H9 (cell line): ENCODE measurements around the gene FOXJ3. TPM values are rescaled to one million over a fixed set of nuclear protein-coding genes. Genes with fewer than 3 reads are reported as not detected.

ENCODE experiments used
- DNase-seq: peaks from one replicate; pipeline ENCODE4 v3.0.0-alpha.2; 2017
- H2AFZ ChIP-seq: one replicate; pipeline ENCODE4 v1.6.1; 2013; ENCODE audit warnings: mild to moderate bottlenecking, low read length, control low read depth, moderate library complexity
- H2AK5ac ChIP-seq: 2 replicates; pipeline ENCODE4 v1.6.1; 2013; ENCODE audit warnings: low read length, control low read depth, mixed read lengths; ENCODE audit not compliant: insufficient read length
- H2BK120ac ChIP-seq: one replicate; pipeline ENCODE4 v1.6.1; 2013; ENCODE audit warnings: low read depth, mild to moderate bottlenecking, low read length, control low read depth, inconsistent platforms; ENCODE audit not compliant: poor library complexity, severe bottlenecking
- H2BK12ac ChIP-seq: 2 replicates; pipeline ENCODE4 v1.6.1; 2013; ENCODE audit warnings: low read length, control low read depth, mixed read lengths, low read depth; ENCODE audit not compliant: insufficient read length
- H2BK15ac ChIP-seq: 2 replicates; pipeline ENCODE4 v1.6.1; 2013; ENCODE audit warnings: low read depth, low read length, control low read depth
- H2BK20ac ChIP-seq: one replicate; pipeline ENCODE4 v1.6.1; 2013; ENCODE audit warnings: low read depth, mild to moderate bottlenecking, low read length, control low read depth, inconsistent platforms; ENCODE audit not compliant: poor library complexity, severe bottlenecking
- H2BK5ac ChIP-seq: 2 replicates; pipeline ENCODE4 v1.6.1; 2013; ENCODE audit warnings: low read length, control low read depth, mixed read lengths; ENCODE audit not compliant: insufficient read length
- H3K14ac ChIP-seq: 2 replicates; pipeline ENCODE4 v1.6.1; 2013; ENCODE audit warnings: low read length, control low read depth; ENCODE audit not compliant: insufficient read depth
- H3K18ac ChIP-seq: 2 replicates; pipeline ENCODE4 v1.6.1; 2013; ENCODE audit warnings: low read depth, mild to moderate bottlenecking, mixed read lengths, low read length, control low read depth; ENCODE audit not compliant: insufficient read length
- H3K23ac ChIP-seq: 2 replicates; pipeline ENCODE4 v1.6.1; 2013; ENCODE audit warnings: low read length, control low read depth, mixed read lengths, low read depth; ENCODE audit not compliant: insufficient read length
- H3K23me2 ChIP-seq: 2 replicates; pipeline ENCODE4 v1.6.1; 2013; ENCODE audit warnings: low read depth, mild to moderate bottlenecking, mixed read lengths, low read length, control low read depth; ENCODE audit not compliant: insufficient read length, poor library complexity, severe bottlenecking
- H3K27ac ChIP-seq: 2 replicates; pipeline ENCODE4 v1.5.1; 2013; ENCODE audit warnings: low read length, control low read depth, mixed read lengths, low read depth; ENCODE audit not compliant: insufficient read length
- H3K27me3 ChIP-seq: 2 replicates; pipeline ENCODE4 v1.6.1; 2013; ENCODE audit warnings: low read length, control low read depth, inconsistent platforms; ENCODE audit not compliant: insufficient read depth
- H3K4ac ChIP-seq: 2 replicates; pipeline ENCODE4 v1.6.1; 2013; ENCODE audit warnings: low read depth, mild to moderate bottlenecking, control low read depth, inconsistent platforms, low read length, moderate library complexity
- H3K4me1 ChIP-seq: 2 replicates; pipeline ENCODE4 v1.6.1; 2013; ENCODE audit warnings: low read length, control low read depth, inconsistent platforms; ENCODE audit not compliant: insufficient read depth
- H3K4me2 ChIP-seq: 2 replicates; pipeline ENCODE4 v1.6.1; 2013; ENCODE audit warnings: low read length, control low read depth, mixed read lengths; ENCODE audit not compliant: insufficient read length, insufficient read depth
- H3K56ac ChIP-seq: 2 replicates; pipeline ENCODE4 v1.6.1; 2013; ENCODE audit warnings: low read depth, mild to moderate bottlenecking, mixed read lengths, low read length, control low read depth; ENCODE audit not compliant: insufficient read length
- H3K79me1 ChIP-seq: 2 replicates; pipeline ENCODE4 v1.6.1; 2013; ENCODE audit warnings: low read depth, mild to moderate bottlenecking, moderate library complexity, low read length, control low read depth, inconsistent platforms; ENCODE audit not compliant: insufficient read depth, poor library complexity, severe bottlenecking
- H3K79me2 ChIP-seq: 2 replicates; pipeline ENCODE4 v1.6.1; 2013; ENCODE audit warnings: low read length, control low read depth, inconsistent platforms; ENCODE audit not compliant: insufficient read depth
- H3K9ac ChIP-seq: 2 replicates; pipeline ENCODE4 v1.6.1; 2013; ENCODE audit warnings: low read length, control low read depth, mixed read lengths; ENCODE audit not compliant: insufficient read length; ENCODE audit errors: extremely low read depth
- H3K9me3 ChIP-seq: one replicate; pipeline ENCODE4 v1.6.1; 2013; ENCODE audit warnings: low read depth, low read length, inconsistent platforms; ENCODE audit not compliant: control insufficient read depth
- H3T11ph ChIP-seq: one replicate; pipeline ENCODE4 v1.6.1; 2013; ENCODE audit warnings: mild to moderate bottlenecking, low read length, control low read depth, inconsistent platforms
- H4K20me1 ChIP-seq: one replicate; pipeline ENCODE4 v1.6.1; 2013; ENCODE audit not compliant: control insufficient read depth, insufficient read length, insufficient read depth
- H4K5ac ChIP-seq: 2 replicates; pipeline ENCODE4 v1.6.1; 2013; ENCODE audit warnings: low read depth, mild to moderate bottlenecking, mixed read lengths, low read length, control low read depth; ENCODE audit not compliant: insufficient read length
- H4K8ac ChIP-seq: replicated peaks from 2 replicates; pipeline ENCODE4 v1.6.1; 2013; ENCODE audit warnings: low read length, control low read depth, mixed read lengths, low read depth; ENCODE audit not compliant: insufficient read length
- H4K91ac ChIP-seq: 2 replicates; pipeline ENCODE4 v1.6.1; 2013; ENCODE audit warnings: low read depth, mild to moderate bottlenecking, moderate library complexity, mixed read lengths, low read length, control low read depth; ENCODE audit not compliant: insufficient read length
- H3K27ac Mint-ChIP-seq, 3 experiments: 2 replicates in 2 of 3; 3 replicates in 1 of 3; pipeline ENCODE4 v1.8.0; 2020 to 2021; ENCODE audit warnings: mixed read lengths in 3 of 3, mild to moderate bottlenecking in 1 of 3, moderate library complexity in 1 of 3
- H3K27me3 Mint-ChIP-seq: 2 replicates; pipeline ENCODE4 v1.8.0; 2021; ENCODE audit warnings: low read depth, mild to moderate bottlenecking, moderate library complexity, mixed read lengths
- H3K36me3 Mint-ChIP-seq, 3 experiments: 2 replicates in 2 of 3; 3 replicates in 1 of 3; pipeline ENCODE4 v1.8.0; 2020 to 2021; ENCODE audit warnings: low read depth in 3 of 3, mixed read lengths in 3 of 3; ENCODE audit not compliant: insufficient read depth in 1 of 3
- H3K4me1 Mint-ChIP-seq, 2 experiments: 2 replicates each; pipeline ENCODE4 v1.8.0; 2020; ENCODE audit warnings: mixed read lengths in 2 of 2
- H3K4me3 Mint-ChIP-seq, 2 experiments: 2 replicates in 1 of 2; 3 replicates in 1 of 2; pipeline ENCODE4 v1.8.0; 2020 to 2021; ENCODE audit warnings: mild to moderate bottlenecking in 2 of 2, mixed read lengths in 2 of 2, moderate library complexity in 1 of 2
- H3K9me3 Mint-ChIP-seq, 2 experiments: 2 replicates in 1 of 2; 3 replicates in 1 of 2; pipeline ENCODE4 v1.8.0; 2020; ENCODE audit warnings: mild to moderate bottlenecking in 2 of 2, mixed read lengths in 2 of 2, moderate library complexity in 1 of 2
- CTCF ChIP-seq: fragments of 200-600 bp; sonication (generic); conservative IDR thresholded peaks from 3 replicates; pipeline ENCODE4 v1.8.0; 2021; ENCODE audit warnings: antibody characterized with exemption, mild to moderate bottlenecking
- WGBS: extraction: QIAGEN DNeasy Blood & Tissue Kit; methylation state at CpG from one replicate; pipeline ENCODE4 v1.1.7; 2013; ENCODE audit warnings: missing lambda C conversion rate, low lambda C conversion rate, mixed read lengths; ENCODE audit not compliant: insufficient read length; ENCODE audit errors: extremely low coverage; 5-methylcytosine and 5-hydroxymethylcytosine counted together
- total RNA-seq: library from RNA; stranded (reverse); gene quantifications from 2 replicates; pipeline ENCODE4 v1.2.1, GENCODE V29; 2021

FOXJ3 gene
- total RNA-seq, 1 experiment from 2014 or later = 49.9 TPM

- Histone ChIP-seq H4K91ac (no peak overlapping the region), H3K27ac (no peak overlapping the region), H3K27me3 (no peaks in the 10 kb centered on the region), H2BK15ac (no peak overlapping the region), H3K4ac (no peak overlapping the region), H3K14ac (no peak overlapping the region), H2BK12ac (no peak overlapping the region), H3K79me1 (no peaks in the 10 kb centered on the region), H2AK5ac (no peak overlapping the region), H4K20me1 (no peaks in the 10 kb centered on the region), H4K5ac (no peak overlapping the region), H3K4me1 (no peaks in the 10 kb centered on the region), H3K18ac (no peak overlapping the region), H3T11ph (no peak overlapping the region), H3K9ac (no peak overlapping the region), H3K9me3 (no peaks in the 10 kb centered on the region), H3K23me2 (no peaks in the 10 kb centered on the region), H2BK20ac (no peak overlapping the region), H2AFZ (no peak overlapping the region), H3K23ac (no peak overlapping the region), H3K56ac (no peak overlapping the region), H2BK5ac (no peak overlapping the region), H3K79me2 (no peaks in the 10 kb centered on the region), H4K8ac (no peak overlapping the region), H3K4me2 (no peak overlapping the region), H2BK120ac (no peak overlapping the region)
- Mint-ChIP-seq H3K36me3 (peaks cover 2 to 29% (median 5%) of the 10 kb centered on the region in 3 experiments; a peak in 5 of 7 replicates), H3K4me1 (peaks cover 4 to 5% of the 10 kb centered on the region in 2 experiments), H3K27me3 (no peaks in the 10 kb centered on the region), H3K9me3 (no peaks in the 10 kb centered on the region), H3K4me3 (no peak overlapping the region), H3K27ac (no peak overlapping the region)
- WGBS = no CpG with 5 or more reads among the region's 2 CpGs
- DNase-seq = no peak
- TF ChIP-seq CTCF = no peak
Observed at GRCh38 chr1:42179275-42179674, 155.8 kb downstream of the FOXJ3 start.
